NCI-H1105 (cell line): ENCODE results near the gene MAN1A1.
A peak's percentile ranks its signal among the peaks of the same experiment; 100 is the strongest.

Source experiments
- DNase-seq: peaks from one replicate; lab custom pipeline; 2025; lab: John Stamatoyannopoulos, UW

Gene MAN1A1

GRCh38 chr6:119270545-119270944 is 79.0 kb downstream of the MAN1A1 start:
- DNase-seq, result no peak

DNA sequence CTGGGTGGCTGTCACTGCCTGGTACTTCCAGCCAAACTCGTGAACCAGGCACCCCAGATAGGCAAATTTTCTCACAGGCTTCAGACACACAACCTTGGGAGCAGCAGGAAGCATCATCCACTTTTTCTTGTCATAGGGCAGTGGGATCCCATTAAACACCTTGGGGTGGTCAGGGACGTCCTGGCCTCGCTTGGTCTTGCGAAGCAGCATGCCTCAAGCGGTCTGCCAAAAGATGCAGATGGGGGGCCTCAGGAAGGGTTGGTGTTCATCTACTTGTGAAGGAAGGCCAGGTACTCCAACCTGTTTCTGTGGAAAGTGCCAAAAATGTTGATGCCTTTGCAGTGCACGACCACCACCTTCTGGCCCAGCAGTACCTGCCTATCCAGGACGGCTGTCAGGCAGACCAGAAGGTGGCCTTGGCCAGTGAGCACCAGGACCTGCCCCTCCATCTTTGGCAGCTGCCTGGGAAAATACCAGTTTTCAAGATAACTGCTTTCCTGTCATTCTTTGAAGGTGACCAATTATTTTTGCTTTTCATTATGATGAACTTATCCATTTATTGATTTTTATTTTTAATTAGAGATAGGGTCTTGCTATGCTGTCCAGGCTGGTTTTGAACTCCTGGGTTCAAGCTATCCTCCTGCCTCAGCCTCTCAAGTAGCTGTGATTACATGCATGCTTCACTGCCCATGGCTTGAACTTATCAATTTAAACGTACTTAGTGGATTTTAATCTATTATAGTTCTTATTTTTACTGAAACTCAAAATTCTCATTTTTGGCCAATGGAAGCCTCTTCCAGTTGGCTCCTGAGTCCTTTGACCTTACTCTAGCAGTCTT is 80.1 kb downstream of the MAN1A1 start:
- DNase-seq, result no peak

- DNase-seq, result no peak
These were observed 82.2 kb downstream of the MAN1A1 start for GRCh38 chr6:119267126-119267905.

DNA sequence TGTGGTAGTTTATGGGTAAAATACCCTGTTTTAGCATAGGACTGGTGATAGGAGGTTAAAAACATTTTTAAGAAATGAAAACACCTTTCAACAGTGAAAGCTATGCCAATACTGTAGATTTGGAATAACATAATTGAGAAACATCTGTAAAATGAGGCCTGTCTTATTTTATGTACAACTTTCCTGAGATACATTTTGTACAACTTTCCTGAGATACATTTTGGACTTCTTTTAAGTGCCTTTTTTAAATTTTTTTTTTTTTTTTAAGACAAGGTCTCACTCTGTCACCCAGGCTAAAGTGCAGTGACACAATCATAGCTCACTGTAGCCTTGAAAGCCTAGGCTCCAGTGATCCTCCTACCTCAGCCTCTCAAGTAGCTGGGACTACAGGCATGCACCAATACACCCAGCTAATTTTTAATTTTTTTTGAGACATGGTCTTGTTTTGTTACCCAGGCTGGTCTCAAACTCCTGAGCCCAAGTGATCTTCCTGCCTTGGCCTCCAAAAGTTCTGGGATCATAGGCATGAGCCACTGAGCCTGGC is 84.6 kb downstream of the MAN1A1 start:
- no peak for DNase-seq

- DNase-seq, result no peak
These were observed 86.9 kb downstream of the MAN1A1 start for GRCh38 chr6:119262612-119263011.

DNA sequence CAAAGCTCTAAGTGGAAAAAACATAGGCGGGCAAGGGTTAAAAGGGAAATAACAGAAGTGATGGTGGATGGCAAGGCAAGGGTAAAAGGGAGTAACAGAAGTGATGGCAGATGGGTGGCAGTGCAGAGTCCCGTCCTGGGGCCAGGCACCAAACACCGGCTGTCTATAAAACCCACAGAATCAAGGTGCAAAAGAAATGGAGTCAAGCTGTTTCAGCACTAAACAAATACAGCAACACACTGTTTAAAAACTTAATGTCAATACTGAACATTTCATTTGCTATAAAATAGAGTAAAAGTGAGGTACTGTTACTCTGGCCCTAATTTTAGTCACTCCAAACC is 87.6 kb downstream of the MAN1A1 start:
- DNase-seq, result no peak

- no peak for DNase-seq
These were observed 90.5 kb downstream of the MAN1A1 start for GRCh38 chr6:119259027-119259426.

DNA sequence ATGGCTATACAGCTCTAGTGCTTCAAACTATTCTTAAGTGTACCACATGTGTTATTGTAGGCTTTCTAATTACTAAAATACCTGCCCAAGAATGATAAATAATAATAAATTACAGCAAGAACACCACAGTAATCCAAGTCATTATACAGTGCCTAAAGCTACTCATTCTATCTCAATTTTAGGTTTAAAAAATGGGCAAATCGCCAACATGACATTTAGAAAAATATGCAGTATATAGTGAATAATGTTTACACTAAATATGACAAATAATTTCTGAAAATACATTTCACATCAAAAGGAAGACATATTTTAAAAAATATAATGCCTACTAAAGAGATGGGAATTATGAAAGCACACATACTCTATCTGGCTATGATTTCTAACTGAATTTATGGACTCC is 91.8 kb downstream of the MAN1A1 start:
- DNase-seq, result no peak

GRCh38 chr6:119256978-119257462 is 92.5 kb downstream of the MAN1A1 start:
- no peak for DNase-seq

GRCh38 chr6:119256392-119256791 is 93.2 kb downstream of the MAN1A1 start:
- no peak for DNase-seq

DNA sequence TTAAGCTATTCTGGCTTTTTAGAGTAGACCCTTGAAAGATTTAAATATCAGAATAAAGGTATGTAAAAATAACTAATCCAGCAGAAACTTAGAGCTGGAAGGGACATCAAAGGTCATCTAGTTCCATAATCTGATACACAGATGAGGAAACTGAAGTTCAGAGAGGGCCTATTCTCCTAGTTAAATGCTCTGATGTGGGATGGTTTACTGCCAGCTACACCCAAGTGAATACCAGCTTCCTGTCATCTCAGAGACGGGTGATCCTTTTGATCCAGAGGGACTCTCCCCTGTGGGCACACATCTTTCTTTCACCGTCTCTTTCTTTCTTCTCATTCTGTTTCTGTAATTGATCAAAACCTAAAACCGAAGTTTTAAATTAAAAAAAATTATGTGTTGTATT is 94.1 kb downstream of the MAN1A1 start:
- DNase-seq, result no peak

- DNase-seq, result no peak
These were observed 99.5 kb downstream of the MAN1A1 start for GRCh38 chr6:119250036-119250435.

DNA sequence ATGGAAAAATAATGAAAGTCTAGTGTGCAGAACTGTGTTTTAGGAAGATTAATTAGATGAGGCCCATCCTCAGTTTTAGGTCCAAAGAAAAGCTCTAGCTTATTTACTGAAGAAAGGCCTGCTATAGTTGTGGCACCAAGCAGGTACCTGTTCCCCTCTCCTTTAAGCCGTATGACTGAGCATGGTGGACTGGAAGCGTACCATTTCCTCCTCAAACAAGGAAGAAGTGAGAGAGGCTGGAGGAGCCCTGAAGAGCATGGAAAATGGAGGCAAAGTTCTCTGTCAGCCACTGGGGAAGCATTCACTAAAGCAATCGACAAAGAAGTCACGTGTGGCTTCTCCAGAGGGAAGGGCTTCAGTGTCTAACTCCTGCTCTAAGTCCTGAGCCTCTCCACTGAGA is 100.2 kb downstream of the MAN1A1 start:
- no peak for DNase-seq

DNA sequence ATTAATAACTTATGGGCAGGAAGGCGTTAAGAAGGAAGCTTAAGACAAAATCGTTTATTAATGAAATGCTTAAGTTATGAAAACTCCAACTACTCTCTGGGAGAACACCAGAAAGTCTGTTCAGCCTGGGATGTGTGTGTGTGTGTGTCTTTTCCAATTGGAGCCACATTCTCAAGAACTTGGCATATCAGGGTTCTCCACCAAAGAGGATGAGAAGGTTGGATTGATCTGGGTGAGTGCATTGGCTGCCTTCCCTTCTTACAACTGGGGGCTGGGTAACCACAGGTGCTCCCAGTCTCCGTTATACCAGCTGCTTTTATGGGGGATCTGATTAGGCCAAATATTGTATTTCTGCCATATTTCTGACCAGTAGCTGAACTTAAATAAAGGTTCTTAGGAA is 102.1 kb downstream of the MAN1A1 start:
- DNase-seq, result no peak

DNA sequence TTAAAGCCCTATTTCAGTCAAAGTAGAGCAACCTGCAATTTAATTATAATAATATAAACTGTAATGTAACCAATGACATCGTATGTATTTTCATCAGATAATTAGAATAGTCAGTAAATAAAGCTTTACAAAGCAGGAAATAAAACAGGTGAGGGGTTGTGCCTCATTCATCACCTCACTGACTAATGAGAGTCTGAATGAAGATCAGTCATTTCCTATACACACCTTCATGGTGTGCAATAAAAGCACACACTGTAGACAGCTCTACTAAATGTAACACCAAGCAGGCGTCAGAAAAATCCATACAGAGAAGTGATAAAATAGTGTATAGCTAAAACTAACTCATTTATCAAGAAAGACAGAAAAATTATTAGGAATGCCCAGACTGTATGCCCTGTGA is 105.9 kb downstream of the MAN1A1 start:
- no peak for DNase-seq

GRCh38 chr6:119243037-119243436 is 106.5 kb downstream of the MAN1A1 start:
- DNase-seq, result no peak

DNA sequence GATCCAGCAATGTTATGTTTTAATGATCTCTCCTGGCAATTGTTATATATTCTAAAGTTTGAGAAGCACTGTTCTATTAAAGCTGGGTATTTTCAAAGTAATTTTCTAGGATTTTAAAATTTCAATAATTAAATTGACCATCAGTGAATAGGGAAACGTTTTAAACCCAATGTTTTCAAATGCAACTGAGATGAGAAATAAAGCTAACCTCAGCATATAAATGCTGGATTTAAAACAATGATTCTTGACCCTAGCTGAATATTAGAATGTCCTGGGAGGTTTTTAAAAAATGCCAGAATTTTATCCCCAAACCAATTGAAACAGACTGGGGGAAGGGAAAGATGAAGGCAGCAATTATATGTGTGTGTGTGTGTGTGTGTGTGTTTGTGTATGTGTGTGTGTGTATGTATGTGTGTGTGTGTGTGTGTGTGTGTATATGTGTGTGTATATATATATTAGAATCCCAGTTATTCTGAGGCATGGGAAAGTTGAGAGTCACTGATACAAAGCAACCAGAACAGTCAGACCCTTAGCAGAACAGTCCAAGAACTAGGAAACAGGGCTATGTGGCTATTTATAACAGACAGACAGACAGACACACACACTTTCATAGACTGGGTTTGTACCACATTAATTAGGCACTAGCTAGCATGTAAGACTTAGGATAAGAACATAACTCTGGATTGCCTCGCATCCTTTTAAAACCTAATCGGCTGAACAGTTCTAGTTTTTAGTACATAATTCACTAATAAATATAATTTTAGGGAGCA is 107.8 kb downstream of the MAN1A1 start:
- DNase-seq, result no peak

DNA sequence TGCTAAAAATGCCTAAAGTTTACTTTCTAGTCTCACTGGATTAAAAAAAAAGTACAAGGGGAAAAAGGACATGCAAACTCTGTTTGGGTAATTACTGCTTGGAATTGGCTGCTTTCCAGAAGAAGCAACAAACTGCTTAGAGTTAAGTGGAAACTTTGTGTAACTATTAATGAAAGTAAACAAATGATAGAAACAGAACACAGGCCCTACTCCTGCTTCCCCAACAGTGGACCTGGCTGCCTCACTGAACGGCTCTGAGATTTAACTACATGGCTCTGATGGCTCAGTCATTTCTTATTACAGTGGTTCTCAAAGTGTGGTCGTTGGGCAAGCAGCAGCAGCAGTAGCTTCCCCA is 108.5 kb downstream of the MAN1A1 start:
- DNase-seq, result peak; percentile 52

- no peak for DNase-seq
These were observed 109.1 kb downstream of the MAN1A1 start for GRCh38 chr6:119240257-119241110.

DNA sequence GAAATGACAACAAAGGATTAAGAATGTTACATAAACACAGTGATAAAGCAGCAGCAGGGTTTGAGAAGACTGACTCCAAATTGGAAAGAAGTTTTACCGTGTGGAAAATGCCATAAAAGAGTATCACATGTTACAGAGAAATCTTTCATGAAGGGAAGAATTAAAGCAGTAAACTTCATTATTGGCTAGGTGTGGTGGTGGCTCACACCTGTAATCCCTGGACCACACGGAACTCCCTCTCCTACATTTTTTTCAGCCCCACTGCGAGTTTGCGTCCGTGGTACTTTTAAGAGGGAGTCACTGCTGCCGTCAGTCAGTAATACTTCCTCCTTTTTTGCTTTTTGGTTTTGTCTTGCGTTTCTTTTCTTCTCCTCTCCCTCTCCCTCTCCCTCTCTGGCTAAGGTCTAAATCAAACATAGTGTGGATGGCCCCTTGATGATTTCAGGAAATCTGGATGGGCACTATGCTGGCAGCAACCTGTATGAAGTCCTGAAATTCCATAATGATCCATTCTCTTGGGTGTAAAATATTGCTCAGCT is 112.3 kb downstream of the MAN1A1 start:
- DNase-seq, result no peak

DNA sequence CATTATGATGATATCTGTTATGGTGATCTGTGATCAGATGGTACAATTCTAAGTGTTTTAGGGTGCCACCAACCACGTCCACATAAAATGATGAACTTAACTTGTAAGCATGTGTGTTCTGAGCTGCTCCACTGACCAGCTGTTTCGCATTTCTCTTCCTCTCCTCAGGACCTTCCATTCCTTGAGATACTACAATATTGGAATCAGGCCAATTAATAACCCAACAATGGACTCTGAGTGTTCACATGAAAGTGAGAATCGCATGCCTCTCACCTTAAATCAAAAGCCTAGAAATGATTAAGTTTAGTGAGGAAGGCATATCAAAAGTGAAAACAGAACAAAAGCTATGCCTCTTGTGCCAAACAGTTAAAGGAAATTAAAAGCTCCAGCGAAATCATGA is 114.6 kb downstream of the MAN1A1 start:
- DNase-seq, result no peak
